H1 (cell line): ENCODE measurements around the gene PDE4D. TPM values are rescaled to one million over a fixed set of nuclear protein-coding genes. Genes with fewer than 3 reads are reported as not detected.

Experiments used
- CTCF ChIA-PET: fragments of 300-600 bp; sonication (Branson Sonifier 250); formaldehyde crosslinking; loops from one replicate; lab custom pipeline; 2021; ENCODE audit not compliant: partially characterized antibody; lab: Charles Lee
- POLR2A ChIA-PET: fragments of 300-600 bp; sonication (Branson Sonifier 250); formaldehyde crosslinking; loops from one replicate; lab custom pipeline; 2021; ENCODE audit warnings: inconsistent platforms; ENCODE audit not compliant: partially characterized antibody; lab: Charles Lee
- DNase-seq, 2 experiments: peaks; one replicate each; pipeline versions ENCODE4 v3.0.0 to v3.0.0-alpha.2; 2010 to 2022; ENCODE audit warnings: low spot score in 2 of 2, low read depth in 1 of 2, mixed read lengths in 1 of 2
- FAIRE-seq: peaks from 2 replicates; lab custom pipeline; 2011; peaks lifted over from hg19 to GRCh38; lab: Jason Lieb, UNC
- H2AFZ ChIP-seq: 2 replicates; pipeline ENCODE4 v1.8.1; 2012; ENCODE audit warnings: low read length, inconsistent platforms
- H2AK5ac ChIP-seq: 2 replicates; pipeline ENCODE4 v1.6.1; 2013; ENCODE audit warnings: low read depth, low read length
- H2BK120ac ChIP-seq: replicated peaks from 2 replicates; pipeline ENCODE3; 2013; ENCODE audit warnings: low read depth, low read length, inconsistent platforms
- H2BK12ac ChIP-seq: 2 replicates; pipeline ENCODE4 v1.6.1; 2013; ENCODE audit warnings: low read depth, low read length
- H2BK15ac ChIP-seq: 2 replicates; pipeline ENCODE4 v1.6.1; 2013; ENCODE audit warnings: low read length
- H2BK20ac ChIP-seq: 2 replicates; pipeline ENCODE4 v1.6.1; 2013; ENCODE audit warnings: low read length
- H2BK5ac ChIP-seq: 2 replicates; pipeline ENCODE4 v1.6.1; 2013; ENCODE audit warnings: low read depth, low read length
- H3K14ac ChIP-seq: 2 replicates; pipeline ENCODE4 v1.6.1; 2013; ENCODE audit warnings: inconsistent platforms; ENCODE audit not compliant: insufficient read length
- H3K18ac ChIP-seq: 2 replicates; pipeline ENCODE4 v1.6.1; 2013; ENCODE audit warnings: low read length; ENCODE audit errors: extremely low read depth
- H3K23ac ChIP-seq: 2 replicates; pipeline ENCODE4 v1.6.1; 2013; ENCODE audit warnings: inconsistent platforms; ENCODE audit not compliant: insufficient read length
- H3K23me2 ChIP-seq: 2 replicates; pipeline ENCODE4 v1.6.1; 2013; ENCODE audit warnings: low read depth, low read length
- H3K27ac ChIP-seq: 2 replicates; pipeline ENCODE4 v1.6.1; 2011; ENCODE audit warnings: low read depth, low read length, inconsistent platforms
- H3K27me3 ChIP-seq, 4 experiments: replicated peaks in 1 of 4; 1 replicate in 1 of 4; 2 replicates in 3 of 4; pipeline versions ENCODE4 v1.6.1 to v1.8.1; 2011 to 2013; ENCODE audit warnings: low read length in 3 of 4, mild to moderate bottlenecking in 3 of 4, inconsistent platforms in 2 of 4, mixed read lengths in 2 of 4, moderate library complexity in 1 of 4; ENCODE audit not compliant: control insufficient read depth in 3 of 4, insufficient read depth in 3 of 4; ENCODE audit errors: extremely low read depth in 1 of 4
- H3K36me3 ChIP-seq, 4 experiments: 2 replicates each; pipeline versions ENCODE4 v1.6.1 to v1.8.1; 2011 to 2013; ENCODE audit warnings: mild to moderate bottlenecking in 4 of 4, low read length in 3 of 4, moderate library complexity in 2 of 4, control low read depth in 1 of 4, inconsistent platforms in 1 of 4; ENCODE audit not compliant: insufficient read depth in 4 of 4, control insufficient read depth in 2 of 4
- H3K4ac ChIP-seq: replicated peaks from 2 replicates; pipeline ENCODE3; 2013; ENCODE audit warnings: low read length, low read depth, mixed read lengths, inconsistent platforms; ENCODE audit not compliant: insufficient read length
- H3K4me1 ChIP-seq, 4 experiments: replicated peaks in 1 of 4; 1 replicate in 1 of 4; 2 replicates in 3 of 4; pipeline versions ENCODE4 v1.6.1 to v1.8.1; 2011 to 2013; ENCODE audit warnings: low read length in 3 of 4, inconsistent platforms in 2 of 4, mixed read lengths in 1 of 4; ENCODE audit not compliant: insufficient read depth in 4 of 4, control insufficient read depth in 3 of 4
- H3K4me2 ChIP-seq, 2 experiments: 2 replicates each; pipeline versions ENCODE4 v1.6.1 to v1.8.1; 2011 to 2013; ENCODE audit warnings: low read depth in 2 of 2, low read length in 2 of 2, control low read depth in 1 of 2, inconsistent platforms in 1 of 2, mild to moderate bottlenecking in 1 of 2; ENCODE audit not compliant: insufficient read depth in 1 of 2
- H3K4me3 ChIP-seq, 4 experiments: fragments of 200-600, 300-600 bp in 1 of 4; sonication (generic), shearing (Covaris generic), sonication (Bioruptor Twin) in 1 of 4; 2 replicates each; pipeline versions ENCODE4 v1.5.1 to v1.8.1; 2011 to 2016; ENCODE audit warnings: low read length in 4 of 4, low read depth in 3 of 4, control low read depth in 2 of 4, inconsistent platforms in 2 of 4, mild to moderate bottlenecking in 2 of 4, mixed read lengths in 1 of 4, moderate library complexity in 1 of 4; ENCODE audit not compliant: insufficient read depth in 2 of 4; ENCODE audit errors: extremely low read depth in 1 of 4
- H3K56ac ChIP-seq: replicated peaks from 2 replicates; pipeline ENCODE3; 2013; ENCODE audit warnings: low read depth, mild to moderate bottlenecking, mixed read lengths, low read length, inconsistent platforms; ENCODE audit not compliant: insufficient read length
- H3K79me1 ChIP-seq: 2 replicates; pipeline ENCODE4 v1.6.1; 2013; ENCODE audit warnings: low read depth, low read length, control low read depth
- H3K79me2 ChIP-seq, 2 experiments: 2 replicates each; pipeline versions ENCODE4 v1.6.1 to v1.8.1; 2012 to 2013; ENCODE audit warnings: low read length in 2 of 2, mild to moderate bottlenecking in 2 of 2, inconsistent platforms in 1 of 2; ENCODE audit not compliant: insufficient read depth in 2 of 2, control insufficient read depth in 1 of 2
- H3K9ac ChIP-seq, 4 experiments: replicated peaks in 1 of 4; 1 replicate in 1 of 4; 2 replicates in 3 of 4; pipeline versions ENCODE4 v1.6.1 to v1.8.1; 2011 to 2013; ENCODE audit warnings: low read depth in 3 of 4, low read length in 3 of 4, control low read depth in 2 of 4, mild to moderate bottlenecking in 2 of 4, moderate library complexity in 2 of 4, inconsistent platforms in 1 of 4; ENCODE audit errors: extremely low read depth in 1 of 4
- H3K9me3 ChIP-seq, 2 experiments: 2 replicates each; pipeline versions ENCODE4 v1.6.1 to v1.8.1; 2012 to 2013; ENCODE audit warnings: mild to moderate bottlenecking in 2 of 2, moderate library complexity in 2 of 2, control low read depth in 1 of 2, inconsistent platforms in 1 of 2, low read depth in 1 of 2, low read length in 1 of 2, mixed read lengths in 1 of 2; ENCODE audit not compliant: insufficient read depth in 2 of 2
- H4K20me1 ChIP-seq, 2 experiments: replicated peaks in 1 of 2; 2 replicates each; pipeline versions ENCODE3 to v1.8.1; 2011 to 2013; ENCODE audit warnings: inconsistent platforms in 2 of 2, low read length in 2 of 2, mild to moderate bottlenecking in 1 of 2; ENCODE audit not compliant: insufficient read depth in 2 of 2, control insufficient read depth in 1 of 2
- H4K5ac ChIP-seq: 2 replicates; pipeline ENCODE4 v1.6.1; 2013; ENCODE audit warnings: low read length, low read depth, mixed read lengths, inconsistent platforms; ENCODE audit not compliant: insufficient read length
- H4K8ac ChIP-seq: 2 replicates; pipeline ENCODE4 v1.8.0; 2013; ENCODE audit warnings: mild to moderate bottlenecking, moderate library complexity, low read length, inconsistent platforms; ENCODE audit not compliant: insufficient read depth; ENCODE audit errors: extremely low read depth
- H4K91ac ChIP-seq: replicated peaks from 2 replicates; pipeline ENCODE3; 2013; ENCODE audit warnings: low read length, mixed read lengths, inconsistent platforms; ENCODE audit not compliant: insufficient read length
- BCL11A ChIP-seq, 2 experiments: IDR thresholded peaks; one replicate each; pipeline ENCODE4 v1.6.1; 2011; ENCODE audit warnings: low read depth in 2 of 2, low read length in 2 of 2, mild to moderate bottlenecking in 2 of 2
- CEBPB ChIP-seq: IDR thresholded peaks from 2 replicates; pipeline ENCODE4 v1.6.1; 2012; ENCODE audit warnings: low read depth, low read length
- EP300 ChIP-seq, 2 experiments: IDR thresholded peaks; 1 replicate in 1 of 2; 2 replicates in 1 of 2; pipeline ENCODE4 v1.6.1; 2011 to 2012; ENCODE audit warnings: low read depth in 2 of 2, low read length in 2 of 2, mild to moderate bottlenecking in 2 of 2, borderline replicate concordance in 1 of 2, inconsistent platforms in 1 of 2, moderate library complexity in 1 of 2
- GABPA ChIP-seq: IDR thresholded peaks from 2 replicates; pipeline ENCODE4 v1.6.1; 2011; ENCODE audit warnings: mild to moderate bottlenecking, low read length, moderate library complexity, borderline replicate concordance; ENCODE audit not compliant: insufficient read depth
- KDM1A ChIP-seq: fragments of 200-600, 300-600 bp; sonication (generic); IDR thresholded peaks from 2 replicates; pipeline ENCODE4 v1.7.1; 2016; ENCODE audit warnings: mild to moderate bottlenecking, low read length, borderline replicate concordance
- MAFK ChIP-seq: IDR thresholded peaks from 2 replicates; pipeline ENCODE4 v1.6.1; 2012; ENCODE audit warnings: low read depth, mild to moderate bottlenecking, improper control_type of control experiment, low read length
- POLR2AphosphoS5 ChIP-seq: IDR thresholded peaks from 2 replicates; pipeline ENCODE4 v1.6.1; 2011; ENCODE audit warnings: low read depth, low read length
- POU5F1 ChIP-seq: IDR thresholded peaks from 2 replicates; pipeline ENCODE4 v1.6.1; 2011; ENCODE audit warnings: low read depth, mild to moderate bottlenecking, low read length, moderate library complexity
- RXRA ChIP-seq: IDR thresholded peaks from 2 replicates; pipeline ENCODE4 v1.6.1; 2011; ENCODE audit warnings: low read depth, mild to moderate bottlenecking, low read length, moderate library complexity; ENCODE audit not compliant: insufficient read depth
- SIN3A ChIP-seq, 2 experiments: IDR thresholded peaks in 1 of 2; conservative IDR thresholded peaks in 1 of 2; 2 replicates each; pipeline ENCODE4 v1.6.1; 2011 to 2012; ENCODE audit warnings: low read length in 2 of 2, improper control_type of control experiment in 1 of 2, low read depth in 1 of 2, mild to moderate bottlenecking in 1 of 2
- SP2 ChIP-seq: IDR thresholded peaks from 2 replicates; pipeline ENCODE4 v1.6.1; 2012; ENCODE audit warnings: mild to moderate bottlenecking, low read length, inconsistent platforms
- TAF7 ChIP-seq: optimal IDR thresholded peaks from 2 replicates; pipeline ENCODE3; 2011; ENCODE audit warnings: low read depth, mild to moderate bottlenecking, inconsistent platforms, low read length, moderate library complexity, borderline replicate concordance
- TBP ChIP-seq: IDR thresholded peaks from 2 replicates; pipeline ENCODE4 v1.6.1; 2011; ENCODE audit warnings: low read depth, low read length, improper control_type of control experiment
- WGBS, 2 experiments: shearing (Covaris generic) in 1 of 2; methylation state at CpG; one replicate each; pipeline versions ENCODE4 v1.1.6 to v1.1.7; 2013 to 2015; ENCODE audit warnings: low lambda C conversion rate in 2 of 2, mixed read lengths in 2 of 2, inconsistent platforms in 1 of 2, low coverage in 1 of 2, missing lambda C conversion rate in 1 of 2; ENCODE audit not compliant: insufficient replicate concordance in 2 of 2, insufficient coverage in 1 of 2, insufficient read length in 1 of 2; ENCODE audit errors: extremely low coverage in 1 of 2, missing lambda C conversion rate in 1 of 2; 5-methylcytosine and 5-hydroxymethylcytosine counted together
- polyA plus RNA-seq, 7 experiments: library from polyadenylated mRNA; depleted of rRNA in 3 of 7; stranded (reverse) in 5 of 7; unstranded in 2 of 7; fragments of >200 nt in 5 of 7; fragments of 200-250 nt in 2 of 7; gene quantifications; 1 replicate in 5 of 7; 2 replicates in 1 of 7; 4 replicates in 1 of 7; pipeline versions ENCODE4 v1.2.1 to v1.2.3, GENCODE V29; 2011 to 2013; ENCODE audit warnings: missing spikeins in 2 of 7, mixed read lengths in 2 of 7
- total RNA-seq: library from RNA; stranded (reverse); fragmentation: NEBNext Ultra II Directional; extraction: Animal tissue kit (Norgen Biotek cat#: 25700); gene quantifications from 2 replicates; pipeline ENCODE4 v1.2.1, GENCODE V29; 2021
- TF ChIP-seq, protein P1 (sequence below): IDR thresholded peaks from 2 replicates; pipeline ENCODE4 v1.6.1; 2012; ENCODE audit warnings: inconsistent platforms

Gene PDE4D
- total and polyA plus RNA-seq, 2 of the 8 experiments (the other 6 are each of a cell fraction or from before 2014, with no cell fraction given) = 2.3 to 3.7 TPM

DNA sequence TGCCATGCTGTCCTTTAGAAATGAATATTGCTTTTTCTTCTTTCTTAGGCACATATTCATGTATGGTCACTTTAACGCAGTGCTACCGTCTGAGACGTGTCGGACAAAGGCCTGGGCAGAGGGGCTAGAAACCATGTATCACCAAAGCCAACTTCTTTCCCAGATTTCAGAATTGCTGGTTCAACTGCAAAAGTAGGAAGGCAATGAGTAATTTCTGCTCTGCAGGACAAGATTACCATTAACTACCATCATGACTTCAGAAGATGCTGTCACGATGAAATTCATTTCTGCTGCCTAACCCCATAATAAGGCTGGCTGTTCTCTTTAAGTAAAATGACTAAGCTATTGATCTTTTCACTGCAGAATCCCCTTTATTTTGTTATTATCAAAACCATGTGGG is 306.7 kb downstream of the PDE4D start:
- H3K18ac ChIP-seq = no peak overlapping the region
- no peaks in the 10 kb centered on the region for H3K79me2 ChIP-seq
- no peak overlapping the region for H3K14ac ChIP-seq
- H2AK5ac ChIP-seq = no peak overlapping the region
- no peak overlapping the region for H4K91ac ChIP-seq
- no peak overlapping the region for H3K27ac ChIP-seq
- no peak overlapping the region for H2BK12ac ChIP-seq
- H3K4me2 ChIP-seq = peak overlapping the region in 1 of 2 experiments; percentile 8; a peak in 1 of 4 replicates
- no peaks in the 10 kb centered on the region for H3K23me2 ChIP-seq
- no peak overlapping the region for H4K8ac ChIP-seq
- H2AFZ ChIP-seq = no peak overlapping the region
- H3K9ac ChIP-seq = no peak overlapping the region
- CTCF ChIA-PET = interaction anchor here (0.6 to 1.9 kb wide), 11 partner anchors 9 to 197 kb away, joined by 3 to 12 read pairs (median 4); no protein-coding TSS in a partner anchor
- H4K20me1 ChIP-seq = no peaks in the 10 kb centered on the region
- peaks cover 2 to 17% (median 4%) of the 10 kb centered on the region in 4 experiments; a peak in 5 of 7 replicates for H3K4me1 ChIP-seq
- no peak overlapping the region for H3K4ac ChIP-seq
- no peak overlapping the region for H2BK15ac ChIP-seq
- H3K23ac ChIP-seq = no peak overlapping the region
- no peak for DNase-seq
- WGBS, 2 experiments = 91% methylated on average over 5 of the region's 5 CpGs; no CpG with 5 or more reads in 1 of the 2 experiments
- POLR2A ChIA-PET = no interaction called here
- no peak overlapping the region for H2BK120ac ChIP-seq
- H3K56ac ChIP-seq = no peak overlapping the region
- H3K9me3 ChIP-seq = no peaks in the 10 kb centered on the region
- no peaks in the 10 kb centered on the region for H3K27me3 ChIP-seq
- H3K79me1 ChIP-seq = no peaks in the 10 kb centered on the region
- H3K4me3 ChIP-seq = no peak overlapping the region
- no peak for FAIRE-seq
- H2BK5ac ChIP-seq = no peak overlapping the region
- H2BK20ac ChIP-seq = no peak overlapping the region
- no peaks in the 10 kb centered on the region for H3K36me3 ChIP-seq
- no peak overlapping the region for H4K5ac ChIP-seq
- TF ChIP-seq, protein P1, sequence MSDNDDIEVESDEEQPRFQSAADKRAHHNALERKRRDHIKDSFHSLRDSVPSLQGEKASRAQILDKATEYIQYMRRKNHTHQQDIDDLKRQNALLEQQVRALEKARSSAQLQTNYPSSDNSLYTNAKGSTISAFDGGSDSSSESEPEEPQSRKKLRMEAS = no peak
- TF ChIP-seq RXRA (no peak), TBP (no peak), GABPA (no peak), EP300 (IDR thresholded peaks at IDR 0.05; ENCODE audit: borderline replicate concordance in 1 of 2, low read depth in 2 of 2, low read length in 2 of 2) (no peak), BCL11A (IDR thresholded peaks at IDR 0.05; ENCODE audit: low read depth in 2 of 2, low read length in 2 of 2) (no peak), CEBPB (no peak), TAF7 (no peak), POLR2AphosphoS5 (no peak), KDM1A (no peak), SP2 (no peak), SIN3A (conservative IDR thresholded peaks at IDR 0.05 in 1 of 2, IDR thresholded peaks at IDR 0.05 in 1 of 2; ENCODE audit: low read depth in 1 of 2, low read length in 2 of 2) (no peak), POU5F1 (no peak), MAFK (no peak)
